GM12801 (cell line): ENCODE measurements around the gene CD2.

Source experiments
- TF ChIP-seq, protein P1 (sequence below): IDR thresholded peaks from one replicate; pipeline ENCODE4 v1.5.1; 2011; ENCODE audit warnings: control low read depth; ENCODE audit not compliant: insufficient read length; ENCODE audit errors: extremely low read depth

Gene CD2

DNA sequence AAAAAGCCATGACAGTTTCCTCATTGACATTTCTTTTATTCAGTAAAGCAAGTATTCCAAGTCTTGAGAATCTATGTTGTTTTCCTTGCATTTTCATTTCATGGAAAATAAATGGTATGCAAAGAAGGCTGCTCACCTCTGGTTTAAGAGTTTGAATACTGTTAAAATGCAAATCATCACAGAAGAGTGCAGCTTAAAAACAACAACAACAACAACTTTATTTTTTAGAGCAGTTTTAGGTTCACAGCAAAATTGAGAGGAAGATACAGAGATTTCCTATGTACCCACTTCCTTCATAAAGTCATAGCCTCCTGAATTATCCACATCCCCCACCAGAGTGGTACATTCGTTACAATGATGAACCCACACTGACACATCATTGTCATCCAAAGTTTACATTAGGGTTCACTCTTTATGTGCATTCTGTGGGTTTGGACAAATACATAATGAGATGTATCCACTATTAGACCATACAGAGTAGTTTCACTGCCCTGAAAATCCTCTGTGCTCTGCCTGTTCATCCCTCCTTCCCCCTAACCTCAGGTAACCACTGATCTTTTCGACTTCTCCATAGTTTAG, 39.2 kb downstream of the CD2 start:
- TF ChIP-seq, protein P1, sequence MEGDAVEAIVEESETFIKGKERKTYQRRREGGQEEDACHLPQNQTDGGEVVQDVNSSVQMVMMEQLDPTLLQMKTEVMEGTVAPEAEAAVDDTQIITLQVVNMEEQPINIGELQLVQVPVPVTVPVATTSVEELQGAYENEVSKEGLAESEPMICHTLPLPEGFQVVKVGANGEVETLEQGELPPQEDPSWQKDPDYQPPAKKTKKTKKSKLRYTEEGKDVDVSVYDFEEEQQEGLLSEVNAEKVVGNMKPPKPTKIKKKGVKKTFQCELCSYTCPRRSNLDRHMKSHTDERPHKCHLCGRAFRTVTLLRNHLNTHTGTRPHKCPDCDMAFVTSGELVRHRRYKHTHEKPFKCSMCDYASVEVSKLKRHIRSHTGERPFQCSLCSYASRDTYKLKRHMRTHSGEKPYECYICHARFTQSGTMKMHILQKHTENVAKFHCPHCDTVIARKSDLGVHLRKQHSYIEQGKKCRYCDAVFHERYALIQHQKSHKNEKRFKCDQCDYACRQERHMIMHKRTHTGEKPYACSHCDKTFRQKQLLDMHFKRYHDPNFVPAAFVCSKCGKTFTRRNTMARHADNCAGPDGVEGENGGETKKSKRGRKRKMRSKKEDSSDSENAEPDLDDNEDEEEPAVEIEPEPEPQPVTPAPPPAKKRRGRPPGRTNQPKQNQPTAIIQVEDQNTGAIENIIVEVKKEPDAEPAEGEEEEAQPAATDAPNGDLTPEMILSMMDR, result no peak

DNA sequence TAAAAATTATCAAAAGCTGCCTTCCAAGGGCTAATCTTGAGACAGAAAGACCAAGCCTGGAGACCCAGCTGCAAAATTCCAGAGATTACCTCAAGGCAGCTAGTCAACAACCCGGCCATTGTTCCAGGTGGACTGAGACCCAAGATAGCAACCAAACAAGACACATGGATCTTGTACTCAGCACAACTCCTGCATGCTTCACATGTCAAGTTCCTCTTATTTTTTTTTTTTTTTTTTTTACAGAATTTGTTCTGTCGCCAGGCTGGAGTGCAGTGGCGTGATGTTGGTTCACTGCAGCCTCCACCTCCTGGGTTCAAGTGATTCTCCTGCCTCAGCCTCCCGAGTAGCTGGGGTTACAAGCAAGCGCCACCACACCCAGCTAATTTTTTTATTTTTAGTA, 40.1 kb downstream of the CD2 start:
- TF ChIP-seq, protein P1, result no peak

DNA sequence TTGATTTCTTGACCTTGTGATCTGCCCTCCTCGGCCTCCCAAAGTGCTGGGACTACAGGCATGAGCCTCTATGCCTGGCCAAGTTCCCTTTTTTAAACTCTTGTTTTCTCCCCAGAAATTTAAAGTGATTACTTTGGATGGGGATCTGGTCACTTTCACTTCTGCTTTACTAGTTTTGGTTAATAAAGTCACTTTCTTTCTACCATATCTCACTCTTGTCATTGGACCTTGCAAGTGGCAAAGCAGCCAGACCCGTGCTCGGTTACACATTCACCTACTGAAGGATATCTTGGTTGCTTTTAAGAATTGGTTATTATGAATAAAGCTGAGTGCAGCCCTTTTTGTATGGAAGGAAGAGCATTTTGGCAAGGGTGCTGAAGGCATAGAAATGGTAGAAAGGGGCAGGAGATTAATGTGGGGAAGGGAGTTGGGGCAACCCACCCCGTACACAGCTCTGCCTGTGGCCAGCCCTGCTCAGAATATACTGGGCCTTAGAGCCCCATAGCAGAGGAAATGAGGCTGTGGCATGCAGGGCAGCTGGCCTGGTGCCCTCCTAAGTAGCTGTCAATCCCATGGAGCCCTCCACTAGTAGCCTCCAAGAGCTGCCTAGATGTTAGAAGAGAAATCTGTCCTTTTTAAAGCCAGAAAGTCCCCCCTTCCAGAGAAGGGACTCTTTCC, 40.7 kb downstream of the CD2 start:
- TF ChIP-seq, protein P1, result no peak

DNA sequence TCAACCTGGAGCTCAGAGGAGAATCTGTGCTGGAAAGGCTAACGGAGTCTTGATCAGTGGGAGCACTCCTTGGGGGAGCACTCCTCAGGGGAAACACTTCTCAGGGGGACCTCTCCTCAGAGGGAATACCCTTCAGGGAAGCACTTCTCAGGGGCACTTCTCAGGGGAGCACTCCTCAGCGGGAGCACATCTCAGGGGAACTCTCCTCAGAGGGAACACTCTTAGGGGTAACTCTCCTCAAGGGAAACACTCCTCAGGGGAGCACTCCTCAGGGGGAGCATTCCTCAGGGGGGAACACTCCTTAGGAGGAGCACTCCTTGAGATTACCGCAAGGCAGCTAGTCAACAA, 41.2 kb downstream of the CD2 start:
- TF ChIP-seq, protein P1, result no peak

DNA sequence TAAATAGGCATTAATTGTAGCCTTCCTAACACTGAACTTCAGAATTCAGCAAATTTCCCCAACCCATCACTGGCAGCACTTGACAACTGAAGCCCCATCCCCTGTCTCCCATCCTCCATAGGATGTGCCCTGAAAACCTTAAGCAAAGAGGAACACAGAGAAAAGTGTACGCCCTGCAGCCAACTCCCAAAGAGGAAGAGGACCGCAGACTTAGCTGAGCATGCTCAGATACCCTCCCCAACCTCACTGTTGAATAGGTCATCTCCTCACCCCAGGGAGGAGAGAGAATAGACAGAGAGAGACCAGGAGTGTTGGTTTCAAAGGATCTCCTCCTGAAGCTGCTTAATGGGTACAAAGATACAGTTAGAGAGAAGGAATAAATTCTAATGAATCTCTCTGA, 50.5 kb downstream of the CD2 start:
- TF ChIP-seq, protein P1, result no peak

DNA sequence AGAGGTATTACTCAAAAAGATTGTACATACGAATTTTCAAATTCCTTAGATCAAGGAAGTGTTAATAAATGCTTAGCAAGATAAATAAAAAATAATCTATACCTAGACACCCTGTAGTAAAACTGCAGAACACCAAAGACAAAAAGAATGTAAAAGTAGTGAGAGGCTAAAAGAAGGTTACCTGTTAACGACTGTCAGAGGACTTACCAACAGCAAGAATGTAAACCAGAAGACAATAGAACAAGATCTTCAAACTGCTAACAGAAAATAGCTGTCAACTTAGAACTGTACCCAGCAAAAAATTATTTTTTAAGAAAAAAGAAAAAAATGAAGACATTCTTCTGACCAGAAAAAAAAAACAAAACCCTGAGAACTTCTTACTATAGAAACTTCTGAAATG, 51.2 kb downstream of the CD2 start:
- TF ChIP-seq, protein P1, result no peak

DNA sequence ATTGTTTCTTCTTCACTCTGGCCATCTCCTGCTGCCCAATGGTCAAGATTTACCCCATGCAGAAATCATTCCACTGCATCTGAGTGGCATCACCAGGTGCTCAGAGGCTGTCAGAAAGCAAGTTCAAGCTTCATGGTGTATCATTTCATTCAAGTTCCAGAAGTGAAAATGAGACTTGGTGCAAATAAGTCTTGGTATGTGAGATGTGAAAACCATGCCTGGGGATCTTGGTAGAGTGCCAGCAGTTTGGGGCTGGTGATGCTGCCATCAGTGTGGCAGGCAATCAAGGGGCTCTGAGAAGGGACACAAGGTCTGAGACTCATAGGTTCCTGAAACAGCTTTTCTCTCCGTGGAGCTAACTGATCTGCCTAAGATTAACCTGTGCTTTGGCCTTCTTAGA, 52.0 kb downstream of the CD2 start:
- TF ChIP-seq, protein P1, result no peak

DNA sequence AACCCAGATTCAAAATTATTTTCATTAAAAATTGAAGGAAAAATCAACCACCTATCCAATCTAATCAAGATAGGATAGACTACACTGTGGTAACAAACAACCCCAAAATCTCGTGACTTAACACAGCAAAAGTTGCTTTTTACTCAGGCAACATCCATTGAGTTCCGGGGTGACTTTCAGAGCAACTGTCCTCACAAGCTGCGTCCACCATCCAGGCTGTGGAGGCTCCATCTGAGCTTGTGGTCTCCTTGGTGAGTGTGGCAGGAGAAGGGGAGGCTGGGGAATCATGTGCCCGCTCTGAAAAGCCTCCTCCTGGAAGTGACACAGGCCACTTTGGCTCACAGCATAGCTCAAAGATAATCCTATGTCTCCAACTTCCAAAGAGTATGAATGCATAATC, 52.4 kb downstream of the CD2 start:
- TF ChIP-seq, protein P1, result no peak
